ENCODE measurements around the gene PRG2. TPM values are rescaled to one million over a fixed set of nuclear protein-coding genes. Genes with fewer than 3 reads are reported as not detected.

The PRG2 gene
- total and polyA plus RNA-seq, 9 of the 15 experiments (the other 6 are each of a cell fraction or from before 2014, with no cell fraction given), result 1.8 to 78.0 (median 26.6) TPM

DNA sequence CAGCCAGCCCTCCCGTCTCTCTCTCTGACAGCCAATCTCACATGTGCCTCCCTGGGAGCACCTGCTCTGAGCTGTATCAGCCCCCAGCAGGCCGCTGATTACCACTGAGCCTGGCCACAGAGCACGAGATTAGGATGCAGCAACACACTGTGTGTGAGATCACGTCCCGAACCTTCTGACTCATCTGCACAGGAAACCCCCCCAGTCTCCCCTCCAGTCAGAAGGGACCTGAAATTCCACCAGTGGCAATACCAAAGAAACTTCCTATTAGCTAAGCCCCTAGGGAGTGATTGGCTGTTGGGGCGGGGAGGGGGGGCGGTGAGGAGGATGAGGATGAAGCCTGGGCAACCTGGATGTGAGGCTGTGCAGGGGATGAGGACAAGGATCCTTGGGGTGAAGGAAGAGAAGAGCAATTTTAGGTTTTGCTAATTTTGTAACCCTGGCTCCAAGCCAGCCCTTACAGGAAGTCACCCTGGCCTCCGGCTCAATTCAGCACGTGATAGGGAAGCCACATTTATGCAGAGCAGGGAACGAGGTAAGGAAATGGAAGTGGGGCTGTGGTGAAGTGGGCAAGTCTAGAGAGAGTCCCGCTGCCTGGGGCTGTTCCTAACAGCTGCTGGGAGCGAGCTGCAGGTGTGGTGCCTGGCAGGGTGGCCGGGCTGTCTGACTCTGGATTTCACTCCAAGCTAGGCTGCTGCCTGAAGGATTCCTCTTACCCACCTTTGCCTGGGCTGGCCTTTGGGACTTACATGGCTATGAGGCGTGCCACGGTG is 34.5 kb upstream of the PRG2 start (continued):
- TF ChIP-seq, protein P1, sequence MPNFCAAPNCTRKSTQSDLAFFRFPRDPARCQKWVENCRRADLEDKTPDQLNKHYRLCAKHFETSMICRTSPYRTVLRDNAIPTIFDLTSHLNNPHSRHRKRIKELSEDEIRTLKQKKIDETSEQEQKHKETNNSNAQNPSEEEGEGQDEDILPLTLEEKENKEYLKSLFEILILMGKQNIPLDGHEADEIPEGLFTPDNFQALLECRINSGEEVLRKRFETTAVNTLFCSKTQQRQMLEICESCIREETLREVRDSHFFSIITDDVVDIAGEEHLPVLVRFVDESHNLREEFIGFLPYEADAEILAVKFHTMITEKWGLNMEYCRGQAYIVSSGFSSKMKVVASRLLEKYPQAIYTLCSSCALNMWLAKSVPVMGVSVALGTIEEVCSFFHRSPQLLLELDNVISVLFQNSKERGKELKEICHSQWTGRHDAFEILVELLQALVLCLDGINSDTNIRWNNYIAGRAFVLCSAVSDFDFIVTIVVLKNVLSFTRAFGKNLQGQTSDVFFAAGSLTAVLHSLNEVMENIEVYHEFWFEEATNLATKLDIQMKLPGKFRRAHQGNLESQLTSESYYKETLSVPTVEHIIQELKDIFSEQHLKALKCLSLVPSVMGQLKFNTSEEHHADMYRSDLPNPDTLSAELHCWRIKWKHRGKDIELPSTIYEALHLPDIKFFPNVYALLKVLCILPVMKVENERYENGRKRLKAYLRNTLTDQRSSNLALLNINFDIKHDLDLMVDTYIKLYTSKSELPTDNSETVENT (CRISPR knock-in tag; IDR thresholded peaks at IDR 0.05), result no peak
- TF ChIP-seq GATAD2B (IDR thresholded peaks at IDR 0.05; ENCODE audit: borderline replicate concordance), result peak; percentile 89; the same call in 1 of the 2 replicates
- no peak for TF ChIP-seq PHTF2 (CRISPR knock-in tag; IDR thresholded peaks at IDR 0.05)
- TF ChIP-seq, protein P2, sequence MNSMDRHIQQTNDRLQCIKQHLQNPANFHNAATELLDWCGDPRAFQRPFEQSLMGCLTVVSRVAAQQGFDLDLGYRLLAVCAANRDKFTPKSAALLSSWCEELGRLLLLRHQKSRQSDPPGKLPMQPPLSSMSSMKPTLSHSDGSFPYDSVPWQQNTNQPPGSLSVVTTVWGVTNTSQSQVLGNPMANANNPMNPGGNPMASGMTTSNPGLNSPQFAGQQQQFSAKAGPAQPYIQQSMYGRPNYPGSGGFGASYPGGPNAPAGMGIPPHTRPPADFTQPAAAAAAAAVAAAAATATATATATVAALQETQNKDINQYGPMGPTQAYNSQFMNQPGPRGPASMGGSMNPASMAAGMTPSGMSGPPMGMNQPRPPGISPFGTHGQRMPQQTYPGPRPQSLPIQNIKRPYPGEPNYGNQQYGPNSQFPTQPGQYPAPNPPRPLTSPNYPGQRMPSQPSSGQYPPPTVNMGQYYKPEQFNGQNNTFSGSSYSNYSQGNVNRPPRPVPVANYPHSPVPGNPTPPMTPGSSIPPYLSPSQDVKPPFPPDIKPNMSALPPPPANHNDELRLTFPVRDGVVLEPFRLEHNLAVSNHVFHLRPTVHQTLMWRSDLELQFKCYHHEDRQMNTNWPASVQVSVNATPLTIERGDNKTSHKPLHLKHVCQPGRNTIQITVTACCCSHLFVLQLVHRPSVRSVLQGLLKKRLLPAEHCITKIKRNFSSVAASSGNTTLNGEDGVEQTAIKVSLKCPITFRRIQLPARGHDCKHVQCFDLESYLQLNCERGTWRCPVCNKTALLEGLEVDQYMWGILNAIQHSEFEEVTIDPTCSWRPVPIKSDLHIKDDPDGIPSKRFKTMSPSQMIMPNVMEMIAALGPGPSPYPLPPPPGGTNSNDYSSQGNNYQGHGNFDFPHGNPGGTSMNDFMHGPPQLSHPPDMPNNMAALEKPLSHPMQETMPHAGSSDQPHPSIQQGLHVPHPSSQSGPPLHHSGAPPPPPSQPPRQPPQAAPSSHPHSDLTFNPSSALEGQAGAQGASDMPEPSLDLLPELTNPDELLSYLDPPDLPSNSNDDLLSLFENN (IDR thresholded peaks at IDR 0.05; ENCODE audit: low read depth in 2 of 2, low read length in 2 of 2), result peak in 1 of 2 experiments; percentile 94; a peak in 2 of 4 replicates
- TF ChIP-seq FUS (optimal IDR thresholded peaks at IDR 0.05; ENCODE audit: low read depth, low read length), result no peak
- TF ChIP-seq, protein P3, sequence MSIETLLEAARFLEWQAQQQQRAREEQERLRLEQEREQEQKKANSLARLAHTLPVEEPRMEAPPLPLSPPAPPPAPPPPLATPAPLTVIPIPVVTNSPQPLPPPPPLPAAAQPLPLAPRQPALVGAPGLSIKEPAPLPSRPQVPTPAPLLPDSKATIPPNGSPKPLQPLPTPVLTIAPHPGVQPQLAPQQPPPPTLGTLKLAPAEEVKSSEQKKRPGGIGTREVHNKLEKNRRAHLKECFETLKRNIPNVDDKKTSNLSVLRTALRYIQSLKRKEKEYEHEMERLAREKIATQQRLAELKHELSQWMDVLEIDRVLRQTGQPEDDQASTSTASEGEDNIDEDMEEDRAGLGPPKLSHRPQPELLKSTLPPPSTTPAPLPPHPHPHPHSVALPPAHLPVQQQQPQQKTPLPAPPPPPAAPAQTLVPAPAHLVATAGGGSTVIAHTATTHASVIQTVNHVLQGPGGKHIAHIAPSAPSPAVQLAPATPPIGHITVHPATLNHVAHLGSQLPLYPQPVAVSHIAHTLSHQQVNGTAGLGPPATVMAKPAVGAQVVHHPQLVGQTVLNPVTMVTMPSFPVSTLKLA (conservative IDR thresholded peaks at IDR 0.05), result peak; percentile 96 to 99
- TF ChIP-seq SAFB2 (IDR thresholded peaks at IDR 0.05; ENCODE audit: borderline replicate concordance, low read depth, low read length, severe bottlenecking), result no peak
- TF ChIP-seq, protein P4, sequence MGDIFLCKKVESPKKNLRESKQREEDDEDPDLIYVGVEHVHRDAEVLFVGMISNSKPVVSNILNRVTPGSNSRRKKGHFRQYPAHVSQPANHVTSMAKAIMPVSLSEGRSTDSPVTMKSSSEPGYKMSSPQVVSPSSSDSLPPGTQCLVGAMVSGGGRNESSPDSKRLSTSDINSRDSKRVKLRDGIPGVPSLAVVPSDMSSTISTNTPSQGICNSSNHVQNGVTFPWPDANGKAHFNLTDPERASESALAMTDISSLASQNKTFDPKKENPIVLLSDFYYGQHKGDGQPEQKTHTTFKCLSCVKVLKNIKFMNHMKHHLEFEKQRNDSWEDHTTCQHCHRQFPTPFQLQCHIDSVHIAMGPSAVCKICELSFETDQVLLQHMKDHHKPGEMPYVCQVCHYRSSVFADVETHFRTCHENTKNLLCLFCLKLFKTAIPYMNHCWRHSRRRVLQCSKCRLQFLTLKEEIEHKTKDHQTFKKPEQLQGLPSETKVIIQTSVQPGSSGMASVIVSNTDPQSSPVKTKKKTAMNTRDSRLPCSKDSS (IDR thresholded peaks at IDR 0.05; ENCODE audit: low read depth, partially characterized antibody), result no peak
- peak in 1 of 2 experiments; percentile 93; a peak in 1 of 4 replicates for TF ChIP-seq SRF (CRISPR knock-in tag; IDR thresholded peaks at IDR 0.05)
- TF ChIP-seq KAT8 (IDR thresholded peaks at IDR 0.05; ENCODE audit: low read depth), result no peak
- TF ChIP-seq, protein P5, sequence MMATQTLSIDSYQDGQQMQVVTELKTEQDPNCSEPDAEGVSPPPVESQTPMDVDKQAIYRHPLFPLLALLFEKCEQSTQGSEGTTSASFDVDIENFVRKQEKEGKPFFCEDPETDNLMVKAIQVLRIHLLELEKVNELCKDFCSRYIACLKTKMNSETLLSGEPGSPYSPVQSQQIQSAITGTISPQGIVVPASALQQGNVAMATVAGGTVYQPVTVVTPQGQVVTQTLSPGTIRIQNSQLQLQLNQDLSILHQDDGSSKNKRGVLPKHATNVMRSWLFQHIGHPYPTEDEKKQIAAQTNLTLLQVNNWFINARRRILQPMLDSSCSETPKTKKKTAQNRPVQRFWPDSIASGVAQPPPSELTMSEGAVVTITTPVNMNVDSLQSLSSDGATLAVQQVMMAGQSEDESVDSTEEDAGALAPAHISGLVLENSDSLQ (IDR thresholded peaks at IDR 0.05), result peak; percentile 87
- TF ChIP-seq CBFB (CRISPR knock-in tag; IDR thresholded peaks at IDR 0.05), result peak; percentile 94
- no peak for TF ChIP-seq BDP1 (IDR thresholded peaks at IDR 0.05; ENCODE audit: insufficient read depth, insufficient read length)
- TF ChIP-seq, protein P6, sequence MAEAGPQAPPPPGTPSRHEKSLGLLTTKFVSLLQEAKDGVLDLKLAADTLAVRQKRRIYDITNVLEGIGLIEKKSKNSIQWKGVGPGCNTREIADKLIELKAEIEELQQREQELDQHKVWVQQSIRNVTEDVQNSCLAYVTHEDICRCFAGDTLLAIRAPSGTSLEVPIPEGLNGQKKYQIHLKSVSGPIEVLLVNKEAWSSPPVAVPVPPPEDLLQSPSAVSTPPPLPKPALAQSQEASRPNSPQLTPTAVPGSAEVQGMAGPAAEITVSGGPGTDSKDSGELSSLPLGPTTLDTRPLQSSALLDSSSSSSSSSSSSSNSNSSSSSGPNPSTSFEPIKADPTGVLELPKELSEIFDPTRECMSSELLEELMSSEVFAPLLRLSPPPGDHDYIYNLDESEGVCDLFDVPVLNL (CRISPR knock-in tag; IDR thresholded peaks at IDR 0.05; ENCODE audit: low read depth), result no peak

Data from K562 (cell line).